Erythroblast (primary cell): ENCODE results near the gene DSE.

Source experiments
- DNase-seq, 2 experiments: peaks; one replicate each; lab custom pipeline; 2025; lab: John Stamatoyannopoulos, UW
- GATA1 ChIP-seq: IDR thresholded peaks from 2 replicates; pipeline ENCODE4 v1.6.1; 2011; ENCODE audit warnings: low read depth, mild to moderate bottlenecking, control low read depth, low read length, moderate library complexity
- POLR2A ChIP-seq: IDR thresholded peaks from 2 replicates; pipeline ENCODE4 v1.6.1; 2011; ENCODE audit warnings: mild to moderate bottlenecking, low read length

DSE gene

DNA sequence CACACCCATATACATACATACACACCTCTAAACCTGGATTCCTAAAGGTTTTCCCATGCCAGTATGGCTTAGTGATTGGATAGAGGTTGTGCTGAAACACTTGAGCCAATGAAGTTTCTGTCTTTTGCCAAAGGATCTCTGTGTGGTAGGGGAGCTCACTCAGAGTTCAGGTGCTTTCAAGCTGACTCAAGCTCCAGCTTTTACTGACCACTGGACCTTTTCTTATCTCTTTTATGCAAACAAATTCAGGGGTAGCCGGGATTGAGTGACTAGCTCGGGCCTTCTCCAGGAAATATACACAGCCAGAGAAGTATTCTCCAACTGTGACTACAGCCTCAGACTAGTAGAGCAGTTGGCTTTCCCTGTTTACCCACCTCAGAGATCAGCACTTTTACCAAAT lies 21.5 kb upstream of the DSE start:
- DNase-seq: no peak
- TF ChIP-seq POLR2A (no peak), GATA1 (no peak)

DNA sequence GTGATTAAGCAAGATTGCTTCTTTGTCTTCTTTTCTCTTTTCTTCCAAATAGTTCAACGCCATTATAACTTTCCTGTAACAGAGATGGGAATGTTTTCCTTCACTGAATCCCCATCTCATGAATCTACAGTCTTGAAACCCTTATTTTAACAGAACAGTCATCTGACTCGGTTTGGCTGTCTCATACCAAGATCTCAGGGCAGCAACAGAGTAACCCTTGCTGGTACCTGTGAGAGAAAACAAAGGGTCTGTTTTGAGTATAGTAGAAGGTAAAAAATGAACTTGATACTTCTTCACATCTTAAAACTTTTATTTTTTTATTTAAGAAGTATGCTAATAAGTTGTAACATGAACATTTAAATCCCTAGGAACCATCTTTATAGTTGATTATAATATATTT lies 19.6 kb upstream of the DSE start:
- DNase-seq: no peak
- TF ChIP-seq GATA1: no peak
- no peak for TF ChIP-seq POLR2A

DNA sequence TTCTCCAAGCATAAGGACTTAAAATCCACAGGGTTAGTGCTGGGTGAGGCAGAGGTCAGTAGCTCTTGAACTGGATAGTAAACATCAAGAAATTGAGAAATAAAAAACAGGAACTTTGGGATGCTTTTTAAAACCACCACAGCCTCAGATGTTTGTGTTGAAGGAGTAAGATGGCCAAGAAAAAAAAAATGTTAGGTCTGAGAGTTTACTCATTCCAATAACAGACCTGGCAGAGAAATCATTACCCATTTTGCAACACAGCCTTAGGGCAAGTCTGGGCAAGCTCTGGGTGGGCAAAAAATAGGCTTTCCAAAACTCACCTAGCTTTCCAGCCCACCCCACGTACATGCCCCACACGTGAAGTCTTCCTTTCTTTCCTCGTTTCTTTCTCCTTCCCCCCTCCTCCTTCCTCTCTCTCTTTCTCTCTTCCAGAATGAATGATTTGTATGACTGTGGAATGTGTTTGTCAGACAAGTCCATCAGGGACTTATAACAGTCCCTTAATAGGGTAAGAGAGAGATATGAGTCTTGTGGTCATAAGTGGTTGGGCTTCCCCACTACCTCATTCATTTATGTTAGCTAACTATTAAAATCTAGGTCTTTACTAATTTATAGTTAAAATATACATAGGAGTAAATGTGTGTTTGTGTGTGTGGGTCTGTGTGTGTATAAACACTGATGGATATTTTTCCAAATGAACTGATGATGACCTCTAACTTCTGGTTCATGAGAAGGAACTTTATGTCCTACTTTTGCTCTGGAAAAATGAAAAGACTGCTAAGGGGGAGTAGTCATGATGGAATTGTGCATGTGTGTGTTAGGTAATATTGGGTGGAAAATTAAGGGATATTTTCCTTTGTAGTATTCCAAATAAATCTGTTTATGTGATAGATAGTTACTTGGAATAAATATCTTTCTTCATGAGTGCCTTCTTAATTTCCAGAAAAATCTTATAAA lies 18.0 kb upstream of the DSE start:
- TF ChIP-seq POLR2A (no peak), GATA1 (no peak)
- no peak for DNase-seq

DNA sequence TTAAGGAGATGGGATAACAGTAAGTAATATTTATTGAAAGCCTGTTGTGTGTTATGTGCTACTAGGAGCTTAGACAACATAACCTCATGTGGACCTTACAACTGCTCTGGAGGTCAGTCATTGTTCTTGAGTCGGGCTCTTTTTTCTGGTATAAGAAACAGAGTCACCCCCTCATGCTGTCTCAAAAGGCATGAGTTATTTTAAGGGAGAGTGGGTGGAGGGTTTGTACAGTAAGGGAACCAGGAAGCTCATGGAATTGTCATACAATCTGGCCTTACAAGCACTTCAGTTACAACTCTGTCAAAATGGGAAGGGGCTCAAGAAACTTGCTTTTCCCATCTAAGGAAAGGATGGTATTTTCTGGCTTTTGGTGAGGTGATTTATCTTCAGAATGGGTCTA lies 16.5 kb upstream of the DSE start:
- TF ChIP-seq POLR2A (no peak), GATA1 (no peak)
- DNase-seq: no peak

DNA sequence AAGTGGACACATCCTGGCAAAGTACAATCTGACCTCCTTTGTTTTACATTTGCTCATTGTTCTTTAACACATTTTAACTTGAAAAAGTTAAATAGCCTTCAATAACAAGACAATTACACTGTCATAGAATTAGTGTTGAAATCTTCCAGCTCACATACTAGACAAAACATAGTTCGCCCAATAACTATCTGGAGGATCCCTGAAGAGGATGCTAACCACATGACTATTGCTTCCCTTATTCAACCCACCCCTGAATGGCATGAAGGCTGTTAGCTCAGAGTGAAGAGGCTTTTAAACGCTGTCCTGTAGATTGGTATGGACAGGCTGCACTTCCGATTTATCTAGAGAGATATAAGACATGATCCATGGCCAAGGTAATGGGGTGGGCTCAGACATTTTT lies 15.0 kb upstream of the DSE start:
- TF ChIP-seq GATA1: no peak
- no peak for DNase-seq

DNA sequence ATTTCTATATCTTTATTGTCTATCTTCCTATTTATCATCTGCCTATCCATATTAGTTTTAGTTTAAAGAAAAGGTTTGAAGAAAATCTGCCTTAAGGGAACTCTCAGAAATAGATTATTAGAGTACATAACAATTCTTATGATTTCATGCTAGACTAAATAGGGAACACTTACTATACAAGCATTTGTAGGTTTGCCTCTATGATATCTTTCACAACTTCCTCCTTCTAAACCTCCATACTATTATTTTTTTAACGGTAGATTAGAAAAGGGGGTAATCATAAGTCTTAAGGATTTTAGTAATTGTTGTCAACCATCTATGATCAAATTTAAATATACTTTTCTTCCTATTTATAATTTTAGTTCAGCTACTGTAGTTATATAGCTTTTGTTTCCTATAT lies 11.6 kb upstream of the DSE start:
- TF ChIP-seq GATA1 (no peak), POLR2A (no peak)
- DNase-seq: no peak

DNA sequence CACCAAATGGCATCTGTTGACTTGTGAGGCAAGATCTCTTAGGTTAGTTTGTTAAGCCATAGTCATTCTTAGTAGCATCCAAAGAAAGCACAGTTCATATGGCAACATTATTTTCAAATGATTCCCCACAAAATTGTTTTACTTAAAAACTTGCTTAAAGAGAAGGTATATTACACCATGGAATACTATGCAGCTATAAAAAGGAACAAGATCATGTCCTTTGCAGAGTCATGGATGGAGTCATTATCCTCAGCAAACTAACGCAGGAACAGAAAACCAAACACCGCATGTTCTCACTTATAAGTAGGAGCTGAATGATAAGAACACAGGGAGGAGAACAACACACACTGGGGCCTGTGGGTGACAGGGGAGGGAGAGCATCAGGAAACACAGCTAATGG lies 10.9 kb upstream of the DSE start:
- no peak for TF ChIP-seq GATA1
- no peak for TF ChIP-seq POLR2A

DNA sequence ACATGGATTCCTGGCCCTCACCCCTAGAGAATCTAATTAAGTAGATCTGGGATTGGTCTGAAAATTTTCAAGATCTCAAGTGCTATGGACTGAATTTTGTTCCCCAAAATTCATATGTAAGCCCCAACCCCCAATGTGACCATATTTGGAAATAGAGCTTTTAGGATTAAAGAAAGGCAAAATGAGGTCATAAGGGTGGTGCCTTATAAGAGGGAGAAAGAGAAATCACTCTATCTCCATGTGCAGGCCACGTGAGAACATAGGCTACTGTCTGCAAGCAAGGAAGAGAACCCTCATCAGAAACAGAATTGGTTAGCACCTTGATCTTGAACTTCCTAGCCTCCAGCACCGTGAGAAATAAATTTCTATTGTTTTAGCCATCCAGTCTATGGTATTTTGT lies 8.5 kb upstream of the DSE start:
- DNase-seq: no peak
- TF ChIP-seq GATA1: no peak
- no peak for TF ChIP-seq POLR2A

More for the DNA sequence above, 10.9 kb upstream of the DSE start:
- no peak for DNase-seq

DNA sequence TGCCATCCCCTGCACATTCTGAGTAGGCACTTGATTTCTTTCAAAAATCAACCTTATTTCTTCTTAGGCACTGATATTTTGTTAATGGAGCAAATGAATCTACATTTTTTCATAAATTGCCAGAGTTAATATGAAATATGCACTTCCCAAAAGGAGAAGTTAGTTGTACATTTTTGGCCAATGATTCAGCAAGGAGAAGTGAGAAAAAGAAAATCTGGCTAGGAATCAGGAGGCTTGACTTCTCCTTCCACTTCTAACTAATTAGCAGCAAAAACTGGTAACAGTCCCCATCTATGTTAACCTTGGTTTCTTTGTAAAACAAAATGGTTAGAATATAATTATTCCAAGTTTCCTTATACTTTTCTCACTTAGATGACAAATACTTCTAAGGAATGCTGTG lies 7.0 kb upstream of the DSE start:
- TF ChIP-seq POLR2A (no peak), GATA1 (no peak)
- no peak for DNase-seq

DNA sequence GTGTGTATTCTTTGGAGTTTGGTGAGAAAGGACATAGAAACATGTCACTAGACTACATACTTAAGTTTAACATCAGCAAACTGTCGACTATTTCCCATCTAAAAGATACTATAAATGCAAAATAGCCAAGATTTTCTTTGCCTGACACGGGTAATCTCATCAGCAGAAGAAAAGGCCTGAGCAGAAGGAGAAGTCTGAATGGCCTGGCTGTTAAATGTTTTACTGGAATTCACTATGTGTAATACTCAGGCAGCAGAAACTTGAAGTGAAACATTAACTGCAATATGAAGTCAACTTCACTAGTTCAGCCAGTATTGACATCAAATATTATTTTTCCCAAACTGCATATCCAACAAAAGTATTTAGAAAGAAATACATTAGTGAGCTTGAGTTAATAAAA lies 6.4 kb upstream of the DSE start:
- DNase-seq: no peak
- TF ChIP-seq GATA1 (no peak), POLR2A (no peak)

DNA sequence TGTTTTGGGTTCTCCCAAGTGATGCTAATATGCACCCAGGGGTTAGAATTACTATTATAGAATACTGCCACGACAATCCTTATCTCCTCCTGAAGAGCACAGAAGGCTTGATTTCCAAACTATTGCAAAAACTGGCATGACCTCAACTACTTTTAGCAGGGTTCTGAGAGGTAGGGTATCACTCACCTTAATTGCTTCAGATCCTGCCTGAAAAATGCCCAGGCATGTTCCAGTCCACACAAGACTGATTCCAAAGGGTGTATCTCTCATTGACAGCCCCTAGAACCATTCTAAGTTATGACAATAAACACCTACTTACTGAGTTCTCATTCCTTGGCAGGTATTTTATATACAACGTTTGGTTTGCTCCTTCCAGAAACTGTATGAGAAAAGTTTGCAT lies 5.0 kb upstream of the DSE start:
- DNase-seq: no peak
- TF ChIP-seq POLR2A (no peak), GATA1 (no peak)

DNA sequence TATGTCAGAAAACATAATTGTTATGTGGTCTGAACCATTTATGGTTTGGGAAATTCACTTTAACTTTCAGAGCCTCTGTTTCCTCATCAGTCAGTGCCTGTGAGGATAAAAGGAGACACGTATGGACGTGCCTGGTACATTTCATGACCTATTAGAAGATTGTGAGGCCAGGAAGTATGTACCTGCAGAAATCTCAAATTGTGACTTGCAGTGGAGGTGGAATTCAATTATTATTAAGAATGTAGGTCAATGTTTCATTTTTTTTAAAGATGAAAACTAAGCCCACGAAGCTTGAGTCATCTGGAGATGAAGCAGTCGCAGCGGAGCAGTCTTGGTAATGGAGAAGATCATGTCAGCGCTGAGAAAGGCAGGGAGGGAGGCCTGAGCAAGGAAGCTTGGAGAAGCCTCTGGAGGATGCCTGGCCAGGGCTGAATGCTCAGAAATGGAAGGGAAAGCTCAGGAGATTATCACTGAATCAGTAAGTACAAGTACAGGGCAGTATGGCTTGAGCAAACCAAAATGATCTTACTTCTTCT lies 3.9 kb upstream of the DSE start:
- DNase-seq: no peak
- TF ChIP-seq GATA1 (no peak), POLR2A (no peak)

DNA sequence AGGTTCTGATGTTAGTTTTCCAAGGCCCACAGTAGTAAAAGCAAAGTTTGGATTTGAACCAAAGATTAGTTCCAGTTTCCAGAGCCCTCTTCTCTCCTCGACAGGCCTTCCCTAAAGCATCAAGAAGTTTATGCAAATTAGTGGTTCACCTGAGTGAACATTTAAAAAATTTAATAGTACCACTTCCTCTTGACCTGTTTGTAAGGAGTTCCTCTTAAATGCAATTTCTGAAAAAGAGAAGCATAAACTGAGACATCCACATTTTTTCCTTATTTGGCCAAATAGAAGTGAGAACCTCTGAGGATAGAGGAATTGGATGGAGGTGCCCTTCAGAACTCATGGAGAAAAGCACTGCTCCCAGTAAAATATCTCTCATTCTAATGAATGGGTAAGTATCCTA lies 1.2 kb upstream of the DSE start:
- no peak for DNase-seq

DNA sequence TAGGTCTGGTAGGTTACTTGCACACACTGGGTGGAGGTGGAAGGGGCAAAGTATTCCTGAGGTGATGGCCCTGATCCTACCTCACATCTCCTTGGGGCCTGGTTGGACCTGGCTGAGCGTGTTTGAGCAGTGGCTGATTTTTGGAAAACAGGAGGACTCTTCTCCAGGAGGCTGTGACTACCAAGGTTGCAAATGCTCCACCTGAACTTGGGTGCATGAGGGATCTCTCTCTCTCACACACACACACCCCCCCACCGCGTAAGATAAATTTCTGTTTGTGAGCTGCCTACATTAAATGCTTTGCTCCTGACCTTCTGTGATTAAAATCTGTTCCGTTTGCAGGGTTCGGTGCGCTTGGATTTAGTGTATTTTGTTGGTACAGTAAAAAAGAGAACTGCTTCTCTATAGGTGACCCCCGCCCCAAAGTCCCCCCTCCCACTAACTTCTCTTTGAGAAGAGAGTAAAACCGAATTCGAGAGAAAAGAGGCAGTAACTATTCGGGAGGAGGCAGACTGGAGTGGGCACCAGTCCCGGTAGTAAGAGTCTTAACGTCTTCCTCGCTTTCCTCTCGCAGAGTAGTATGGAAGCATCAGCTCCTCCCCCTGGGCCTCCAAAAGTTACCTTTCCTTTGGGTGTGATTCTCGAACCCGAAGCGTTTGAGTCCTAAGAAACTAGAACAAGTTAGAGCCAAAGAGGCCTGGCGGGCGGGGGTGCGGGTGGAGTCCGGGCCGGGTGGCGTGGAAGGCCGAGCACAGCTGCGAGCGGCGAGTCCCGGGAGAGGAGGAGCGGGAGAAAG lies 585 bp upstream of the DSE start:
- peak in 1 of 2 experiments; percentile 44 for DNase-seq
- no peak for TF ChIP-seq POLR2A
- no peak for TF ChIP-seq GATA1

More for the DNA sequence above, 1.2 kb upstream of the DSE start:
- TF ChIP-seq GATA1: no peak
- no peak for TF ChIP-seq POLR2A
